ENCODE measurements around the gene MLF2. TPM values are rescaled to one million over a fixed set of nuclear protein-coding genes. Genes with fewer than 3 reads are reported as not detected.

Gene MLF2
- total and polyA plus RNA-seq, 5 donors: 123 to 146 (median 132) TPM

DNA sequence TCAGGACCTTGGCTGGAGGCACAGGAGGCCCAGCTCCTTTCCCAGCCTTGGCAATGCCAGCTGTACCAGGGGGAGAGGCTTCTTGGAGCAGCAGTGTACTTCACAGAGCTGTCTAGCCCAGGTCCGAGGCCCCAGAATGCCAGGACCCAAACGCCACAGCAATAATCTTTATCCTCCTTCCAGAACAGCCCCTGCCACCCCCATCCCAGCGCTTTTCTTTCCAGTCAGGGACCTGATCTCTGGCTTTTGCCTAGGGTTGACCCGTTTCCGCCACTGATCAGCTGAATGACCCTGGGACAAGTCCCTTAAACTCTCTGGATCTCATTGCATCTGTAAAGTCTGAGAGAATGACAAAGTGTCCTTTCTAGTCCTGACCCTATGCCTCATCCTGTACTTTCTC, 24.4 kb upstream of the MLF2 start:
- DNase-seq (no peak), ATAC-seq (no peak)
- Histone ChIP-seq H3K9me3 (ENCODE audit: control insufficient read depth, low read length) (no peaks in the 10 kb centered on the region), H3K4me3 (ENCODE audit: low read length) (no peak overlapping the region), H3K27me3 (ENCODE audit: control insufficient read depth, insufficient read depth) (no peaks in the 10 kb centered on the region), H3K4me1 (ENCODE audit: control insufficient read depth, insufficient read depth, low read length) (no peaks in the 10 kb centered on the region), H3K27ac (ENCODE audit: low read length) (no peak overlapping the region)
- intact Hi-C loops (cut with DNase I): no loop called here
- 94% methylated on average over 5 of the region's 5 CpGs for WGBS

DNA sequence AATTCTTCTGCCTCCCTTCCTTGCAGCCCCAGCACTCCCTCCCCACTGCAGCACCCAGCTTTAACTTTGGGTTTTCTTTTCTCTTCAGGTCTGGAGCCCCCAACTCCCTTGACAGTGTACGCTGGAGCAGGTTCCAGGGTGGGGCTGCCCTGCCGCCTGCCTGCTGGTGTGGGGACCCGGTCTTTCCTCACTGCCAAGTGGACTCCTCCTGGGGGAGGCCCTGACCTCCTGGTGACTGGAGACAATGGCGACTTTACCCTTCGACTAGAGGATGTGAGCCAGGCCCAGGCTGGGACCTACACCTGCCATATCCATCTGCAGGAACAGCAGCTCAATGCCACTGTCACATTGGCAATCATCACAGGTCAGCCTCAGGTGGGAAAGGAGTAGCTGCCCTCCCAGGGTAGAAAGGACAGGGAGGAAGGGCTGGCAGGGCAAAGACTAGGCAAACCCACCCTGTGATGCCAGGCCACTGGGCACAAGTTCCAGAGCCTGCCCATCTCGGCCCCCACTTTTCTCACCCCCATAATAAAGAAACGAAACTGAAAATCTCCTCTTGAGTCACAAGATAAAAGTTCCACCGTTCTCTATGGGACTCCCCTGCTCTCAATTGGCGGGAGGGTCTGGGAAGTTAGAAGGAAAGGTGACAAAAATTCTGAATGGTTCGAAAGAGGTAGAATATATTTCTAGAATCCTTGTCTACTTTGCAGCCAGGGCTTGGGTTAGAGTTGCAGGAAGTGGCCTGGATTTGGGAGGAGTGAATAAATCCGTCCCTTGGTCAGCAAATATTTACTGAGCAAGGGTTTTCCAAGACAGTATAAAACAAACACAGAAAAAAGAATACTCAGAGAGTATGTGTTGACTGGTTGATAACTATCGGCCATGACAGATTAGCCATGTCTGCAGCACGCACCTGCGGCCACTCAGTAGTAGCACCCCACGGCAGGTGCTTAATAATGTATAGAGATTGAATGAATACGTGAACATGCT, 22.5 kb upstream of the MLF2 start:
- DNase-seq (no peak), ATAC-seq (no peak)
- no peak overlapping the region for H3K27ac ChIP-seq (ENCODE audit: low read length)
- 84% methylated on average over 16 of the region's 16 CpGs for WGBS
- no peaks in the 10 kb centered on the region for H3K27me3 ChIP-seq (ENCODE audit: control insufficient read depth, insufficient read depth)
- intact Hi-C loops (cut with DNase I): no loop called here
- H3K9me3 ChIP-seq (ENCODE audit: control insufficient read depth, low read length): no peaks in the 10 kb centered on the region
- no peaks in the 10 kb centered on the region for H3K4me1 ChIP-seq (ENCODE audit: control insufficient read depth, insufficient read depth, low read length)
- H3K4me3 ChIP-seq (ENCODE audit: low read length): no peak overlapping the region

DNA sequence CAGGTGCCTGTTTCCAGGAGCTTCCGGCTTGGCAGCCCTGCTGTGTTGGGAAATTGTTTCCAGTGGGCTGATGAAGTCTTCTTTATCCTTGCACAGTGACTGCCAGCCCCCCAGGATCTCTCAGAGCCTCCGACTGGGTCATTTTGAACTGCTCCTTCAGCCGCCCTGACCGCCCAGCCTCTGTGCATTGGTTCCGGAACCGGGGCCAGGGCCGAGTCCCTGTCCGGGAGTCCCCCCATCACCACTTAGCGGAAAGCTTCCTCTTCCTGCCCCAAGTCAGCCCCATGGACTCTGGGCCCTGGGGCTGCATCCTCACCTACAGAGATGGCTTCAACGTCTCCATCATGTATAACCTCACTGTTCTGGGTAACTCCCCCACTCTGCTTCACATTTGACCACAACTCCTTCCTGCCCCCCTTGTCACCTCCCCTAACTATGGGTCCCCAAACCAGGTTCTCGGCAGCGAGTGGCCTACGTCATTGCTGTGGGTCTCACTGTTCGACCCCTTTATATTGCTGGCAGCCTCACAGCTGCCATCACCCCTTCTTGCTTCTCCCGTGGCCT, 21.6 kb upstream of the MLF2 start:
- ATAC-seq (no peak), DNase-seq (no peak)
- intact Hi-C loops (cut with DNase I): no loop called here
- H3K4me3 ChIP-seq (ENCODE audit: low read length): no peak overlapping the region
- H3K9me3 ChIP-seq (ENCODE audit: control insufficient read depth, low read length): no peaks in the 10 kb centered on the region
- H3K27ac ChIP-seq (ENCODE audit: low read length): no peak overlapping the region
- 83% methylated on average over 15 of the region's 15 CpGs for WGBS
- H3K27me3 ChIP-seq (ENCODE audit: control insufficient read depth, insufficient read depth): no peaks in the 10 kb centered on the region
- no peaks in the 10 kb centered on the region for H3K4me1 ChIP-seq (ENCODE audit: control insufficient read depth, insufficient read depth, low read length)

DNA sequence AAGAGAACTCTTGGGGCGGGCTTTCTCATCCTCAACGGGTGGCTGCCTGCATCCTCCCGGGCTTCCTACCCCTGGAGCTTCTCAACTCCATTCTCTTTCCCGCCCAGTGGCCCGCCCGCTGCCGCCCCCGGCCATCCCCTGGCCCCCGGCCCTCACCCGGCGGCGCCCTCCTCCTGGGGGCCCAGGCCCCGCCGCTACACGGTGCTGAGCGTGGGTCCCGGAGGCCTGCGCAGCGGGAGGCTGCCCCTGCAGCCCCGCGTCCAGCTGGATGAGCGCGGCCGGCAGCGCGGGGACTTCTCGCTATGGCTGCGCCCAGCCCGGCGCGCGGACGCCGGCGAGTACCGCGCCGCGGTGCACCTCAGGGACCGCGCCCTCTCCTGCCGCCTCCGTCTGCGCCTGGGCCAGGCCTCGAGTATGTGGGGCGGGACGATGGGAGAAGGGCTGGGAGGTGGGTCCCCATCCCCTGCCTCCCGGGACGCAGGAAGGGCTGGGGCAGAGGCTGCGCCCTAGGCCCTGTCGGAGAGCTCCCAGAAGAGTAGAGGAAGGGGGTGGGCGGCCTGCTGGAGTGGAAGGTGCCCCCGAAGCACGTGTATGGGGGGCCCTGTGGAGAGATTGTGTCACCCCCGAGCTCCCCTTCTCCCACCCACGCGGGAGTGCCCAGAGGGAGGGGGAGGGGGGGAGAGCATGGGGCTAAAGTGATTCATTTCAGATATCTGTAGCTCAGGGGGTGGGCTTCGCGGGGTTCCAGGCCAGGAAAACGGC, 20.8 kb upstream of the MLF2 start:
- H3K4me3 ChIP-seq (ENCODE audit: low read length): peak overlapping the region; percentile 11
- H3K27me3 ChIP-seq (ENCODE audit: control insufficient read depth, insufficient read depth): no peaks in the 10 kb centered on the region
- peaks cover under 1% of the 10 kb centered on the region for H3K4me1 ChIP-seq (ENCODE audit: control insufficient read depth, insufficient read depth, low read length)
- H3K27ac ChIP-seq (ENCODE audit: low read length): no peak overlapping the region
- H3K9me3 ChIP-seq (ENCODE audit: control insufficient read depth, low read length): no peaks in the 10 kb centered on the region
- 25% methylated on average over 60 of the region's 60 CpGs for WGBS
- ATAC-seq (no peak), DNase-seq (peak in 1 of 3 donors; percentile 53)
- intact Hi-C loops (cut with DNase I): no loop called here

DNA sequence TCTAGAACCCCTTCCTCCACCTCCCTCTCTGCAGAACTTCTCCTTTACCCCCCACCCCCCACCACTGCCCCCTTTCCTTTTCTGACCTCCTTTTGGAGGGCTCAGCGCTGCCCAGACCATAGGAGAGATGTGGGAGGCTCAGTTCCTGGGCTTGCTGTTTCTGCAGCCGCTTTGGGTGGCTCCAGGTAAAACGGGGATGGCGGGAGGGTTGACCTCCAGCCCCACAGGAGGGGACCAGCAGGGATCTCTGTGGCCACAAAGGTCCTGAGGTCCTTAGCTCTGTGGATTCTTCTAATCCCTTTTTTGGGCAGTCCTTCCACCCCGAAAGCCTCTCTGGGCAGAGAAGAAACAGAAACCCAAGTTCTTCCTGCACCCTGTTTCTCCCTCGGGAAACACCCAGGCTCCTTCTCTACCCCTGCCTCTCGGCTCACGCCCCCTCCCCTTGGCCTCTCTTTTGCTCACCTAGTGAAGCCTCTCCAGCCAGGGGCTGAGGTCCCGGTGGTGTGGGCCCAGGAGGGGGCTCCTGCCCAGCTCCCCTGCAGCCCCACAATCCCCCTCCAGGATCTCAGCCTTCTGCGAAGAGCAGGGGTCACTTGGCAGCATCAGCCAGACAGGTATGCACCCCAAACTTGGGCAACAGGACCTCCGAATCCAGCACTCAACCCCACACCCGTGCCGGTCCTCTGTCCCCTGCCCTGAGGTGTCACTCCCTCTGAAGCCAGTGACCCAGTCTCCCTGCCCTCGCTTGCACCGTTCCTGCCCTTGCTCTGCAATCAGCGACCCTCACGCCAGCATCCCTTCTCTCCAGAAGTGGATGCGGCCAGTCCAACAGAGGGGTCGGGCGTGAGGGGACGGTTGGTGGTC, 20.0 kb upstream of the MLF2 start:
- Histone ChIP-seq H3K9me3 (ENCODE audit: control insufficient read depth, low read length) (no peaks in the 10 kb centered on the region), H3K4me1 (ENCODE audit: control insufficient read depth, insufficient read depth, low read length) (peaks cover 4% of the 10 kb centered on the region), H3K4me3 (ENCODE audit: low read length) (peak overlapping the region; percentile 11), H3K27me3 (ENCODE audit: control insufficient read depth, insufficient read depth) (no peaks in the 10 kb centered on the region), H3K27ac (ENCODE audit: low read length) (no peak overlapping the region)
- ATAC-seq (no peak), DNase-seq (peak in 1 of 3 donors; percentile 35)
- intact Hi-C loops (cut with DNase I): no loop called here
- 67% methylated on average over 21 of the region's 21 CpGs for WGBS

DNA sequence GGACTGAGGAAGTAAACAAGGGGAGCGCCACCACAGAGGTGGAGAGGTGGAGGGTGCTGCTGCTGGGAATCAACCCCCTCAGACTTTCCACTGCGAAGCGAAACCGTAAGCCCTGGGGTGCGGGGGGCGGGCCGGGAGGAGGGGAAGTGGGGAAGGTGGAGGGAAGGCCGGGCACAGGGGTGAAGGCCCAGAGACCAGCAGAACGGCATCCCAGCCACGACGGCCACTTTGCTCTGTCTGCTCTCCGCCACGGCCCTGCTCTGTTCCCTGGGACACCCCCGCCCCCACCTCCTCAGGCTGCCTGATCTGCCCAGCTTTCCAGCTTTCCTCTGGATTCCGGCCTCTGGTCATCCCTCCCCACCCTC, 19.4 kb upstream of the MLF2 start, which contains the start of gene LAG3:
TSS of gene LAG3 (plus strand) at position 190 of the 365 bp plus-strand sequence. CDS start 333 bp downstream, outside the sequence.
- no peak within 1 kb of the TSS for H3K4me3 ChIP-seq (ENCODE audit: low read length)
- no peaks in the 10 kb centered on the region for H3K9me3 ChIP-seq (ENCODE audit: control insufficient read depth, low read length)
- H3K27me3 ChIP-seq (ENCODE audit: control insufficient read depth, insufficient read depth): no peaks in the 10 kb centered on the region
- DNase-seq (peak in 2 of 3 donors; percentile 69 to 72), ATAC-seq (peak in 1 of 2 donors; percentile 13)
- H3K27ac ChIP-seq (ENCODE audit: low read length): no peak within 1 kb of the TSS
- intact Hi-C loops (cut with DNase I): no loop called here
- WGBS: 57% methylated on average over 15 of the region's 15 CpGs
- peaks cover 5% of the 10 kb centered on the region for H3K4me1 ChIP-seq (ENCODE audit: control insufficient read depth, insufficient read depth, low read length)

DNA sequence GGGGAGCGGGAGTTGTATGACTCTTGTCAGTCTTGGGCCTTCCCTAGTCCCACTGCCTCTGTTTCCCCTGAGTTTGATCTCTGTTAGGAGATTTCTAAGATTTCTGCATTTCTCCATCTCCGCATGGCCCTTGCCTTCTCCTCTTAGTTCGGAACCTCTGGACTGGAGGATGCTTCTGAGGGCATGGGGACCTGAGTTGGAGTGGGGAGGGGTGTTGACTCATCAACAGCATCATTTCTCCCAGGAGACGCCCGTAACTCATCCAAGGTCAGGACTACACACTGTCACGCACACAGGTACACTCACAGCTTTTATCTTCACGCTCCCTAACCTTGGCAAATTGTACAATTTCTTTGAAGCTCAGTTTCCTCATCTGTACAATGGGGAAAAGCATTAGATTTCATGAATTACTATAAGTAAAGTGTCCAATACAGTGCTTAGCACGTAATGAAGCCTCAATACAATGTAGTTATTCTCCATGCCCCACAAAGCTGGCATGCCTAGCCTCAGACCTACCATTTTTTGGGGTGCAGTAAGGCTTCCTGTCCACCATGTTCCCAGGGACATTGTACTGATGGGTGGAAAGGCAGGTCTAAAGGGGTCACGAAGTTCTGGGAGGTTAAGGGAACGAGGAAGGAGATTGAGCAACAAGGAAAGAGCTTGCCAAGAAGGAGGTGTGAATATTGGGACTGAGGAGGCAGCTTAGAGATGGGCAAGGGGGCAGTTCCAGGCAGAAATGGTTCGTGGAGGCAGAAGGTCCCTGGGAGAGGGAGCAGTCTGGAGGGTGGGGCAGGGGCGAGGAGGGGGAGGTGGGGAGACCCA, 18.8 kb upstream of the MLF2 start:
- peaks cover 5% of the 10 kb centered on the region for H3K4me1 ChIP-seq (ENCODE audit: control insufficient read depth, insufficient read depth, low read length)
- H3K27me3 ChIP-seq (ENCODE audit: control insufficient read depth, insufficient read depth): no peaks in the 10 kb centered on the region
- H3K9me3 ChIP-seq (ENCODE audit: control insufficient read depth, low read length): no peaks in the 10 kb centered on the region
- no peak for DNase-seq
- intact Hi-C loops (cut with DNase I): no loop called here
- H3K4me3 ChIP-seq (ENCODE audit: low read length): no peak overlapping the region
- ATAC-seq: peak; percentile 17 to 24
- no peak overlapping the region for H3K27ac ChIP-seq (ENCODE audit: low read length)
- 76% methylated on average over 12 of the region's 12 CpGs for WGBS

DNA sequence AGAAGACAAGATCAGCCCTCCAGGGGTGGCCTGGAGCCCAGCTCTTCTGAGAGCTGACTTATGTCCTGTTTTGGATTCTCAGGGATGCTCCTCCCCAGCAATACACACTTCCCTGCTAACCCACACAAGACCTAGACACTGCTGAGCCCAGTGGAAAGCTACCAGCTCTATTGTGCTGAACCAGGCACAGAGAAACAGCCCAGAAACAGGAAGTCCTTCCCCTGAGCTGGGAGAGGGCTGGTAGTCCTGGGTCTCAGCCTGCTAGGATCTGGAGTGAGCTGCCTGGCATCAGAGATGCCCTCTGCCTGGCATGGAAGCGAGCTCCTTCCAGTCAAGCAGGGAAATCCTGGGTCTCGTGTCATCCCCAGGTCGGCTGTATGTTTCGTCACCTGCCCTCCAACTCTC, 18.2 kb upstream of the MLF2 start:
- intact Hi-C loops (cut with DNase I): no loop called here
- peak in 1 of 2 donors; percentile 23 for ATAC-seq
- peak in 1 of 3 donors; percentile 56 for DNase-seq
- Histone ChIP-seq H3K27ac (ENCODE audit: low read length) (no peak overlapping the region), H3K27me3 (ENCODE audit: control insufficient read depth, insufficient read depth) (no peaks in the 10 kb centered on the region), H3K4me3 (ENCODE audit: low read length) (no peak overlapping the region), H3K4me1 (ENCODE audit: control insufficient read depth, insufficient read depth, low read length) (peaks cover 5% of the 10 kb centered on the region), H3K9me3 (ENCODE audit: control insufficient read depth, low read length) (no peaks in the 10 kb centered on the region)
- 87% methylated on average over 4 of the region's 4 CpGs for WGBS

DNA sequence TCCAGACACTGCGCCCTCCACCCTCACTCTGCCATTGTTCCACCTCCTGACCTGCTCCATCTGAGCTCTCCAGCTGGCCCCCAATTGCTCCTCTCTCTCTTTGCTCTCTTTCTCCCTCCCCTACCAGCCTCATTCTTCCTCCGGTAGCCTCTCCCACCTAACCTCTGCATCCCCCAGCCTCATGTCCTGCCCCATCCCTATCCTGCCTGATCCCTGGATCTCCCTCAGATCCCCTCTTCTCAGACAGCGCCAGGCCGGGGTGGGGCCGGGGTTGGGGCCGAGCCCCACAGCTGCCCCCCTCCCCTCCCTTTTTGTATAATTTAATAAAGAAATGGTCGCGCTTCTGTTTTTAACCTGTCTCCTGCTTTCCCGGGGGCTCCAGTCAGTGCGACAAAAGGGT, 17.7 kb upstream of the MLF2 start:
- Histone ChIP-seq H3K4me1 (ENCODE audit: control insufficient read depth, insufficient read depth, low read length) (peaks cover 5% of the 10 kb centered on the region), H3K27ac (ENCODE audit: low read length) (no peak overlapping the region), H3K9me3 (ENCODE audit: control insufficient read depth, low read length) (no peaks in the 10 kb centered on the region), H3K27me3 (ENCODE audit: control insufficient read depth, insufficient read depth) (no peaks in the 10 kb centered on the region), H3K4me3 (ENCODE audit: low read length) (no peak overlapping the region)
- no peak for DNase-seq
- no peak for ATAC-seq
- 86% methylated on average over 10 of the region's 10 CpGs for WGBS
- intact Hi-C loops (cut with DNase I): no loop called here

DNA sequence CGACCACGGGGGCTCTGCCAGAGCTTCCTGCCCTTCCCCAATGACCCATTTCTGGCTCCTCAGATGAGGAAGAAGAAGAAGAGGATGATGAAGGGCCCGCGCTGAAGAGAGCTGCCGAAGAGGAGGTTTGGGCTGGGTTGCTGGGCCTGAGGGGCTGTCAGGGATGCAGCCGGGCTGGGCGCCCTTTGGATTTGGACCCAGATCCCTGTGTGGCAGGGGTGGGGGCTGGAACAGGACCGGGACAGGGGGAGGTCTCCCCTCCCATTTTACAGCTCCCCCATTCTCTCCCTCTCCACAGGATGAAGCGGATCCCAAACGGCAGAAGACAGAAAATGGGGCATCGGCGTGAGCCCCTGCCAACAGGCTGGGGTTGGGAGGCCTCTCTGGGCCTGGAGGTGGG, 17.2 kb upstream of the MLF2 start:
- ATAC-seq: no peak
- H3K9me3 ChIP-seq (ENCODE audit: control insufficient read depth, low read length): no peaks in the 10 kb centered on the region
- H3K27me3 ChIP-seq (ENCODE audit: control insufficient read depth, insufficient read depth): no peaks in the 10 kb centered on the region
- no peak overlapping the region for H3K4me3 ChIP-seq (ENCODE audit: low read length)
- intact Hi-C loops (cut with DNase I): no loop called here
- WGBS: 85% methylated on average over 12 of the region's 12 CpGs
- no peak for DNase-seq
- H3K27ac ChIP-seq (ENCODE audit: low read length): no peak overlapping the region
- peaks cover 5% of the 10 kb centered on the region for H3K4me1 ChIP-seq (ENCODE audit: control insufficient read depth, insufficient read depth, low read length)
